LNCaP clone FGC (cell line): ENCODE results near the gene HMGXB4.

Source experiments
- DNase-seq: peaks from one replicate; pipeline ENCODE4 v3.0.0-alpha.2; 2011; ENCODE audit warnings: low read depth
- H3K4me3 ChIP-seq: 2 replicates; pipeline ENCODE4 v1.5.1; 2011; ENCODE audit warnings: mild to moderate bottlenecking, low read depth, low read length, control low read depth
- CTCF ChIP-seq: IDR thresholded peaks from 2 replicates; pipeline ENCODE4 v1.5.1; 2012; ENCODE audit warnings: mild to moderate bottlenecking; ENCODE audit not compliant: control insufficient read depth, insufficient read depth; ENCODE audit errors: extremely low read depth

The HMGXB4 gene

GRCh38 chr22:35343664-35344550 lies 86.6 kb downstream of the HMGXB4 start:
- no peak overlapping the region for H3K4me3 ChIP-seq
- TF ChIP-seq CTCF, result no peak
- no peak for DNase-seq

GRCh38 chr22:35344956-35345690 lies 87.8 kb downstream of the HMGXB4 start:
- no peak for DNase-seq
- no peak for TF ChIP-seq CTCF
- no peak overlapping the region for H3K4me3 ChIP-seq
